CD4-positive, alpha-beta T cell treated with Interleukin-1 beta for 1 hour (primary cell): ENCODE data around the gene EVC2.

Experiments
- DNase-seq, 2 donors: peaks; one replicate each; pipeline ENCODE4 v3.0.0-alpha.2; 2020 to 2022

Gene EVC2

GRCh38 chr4:5708449-5709206, at the start of gene EVC2:
TSS of gene EVC2 (minus strand) at chr4:5708559. CDS start at chr4:5708513, 46 bp downstream.
- peak in 1 of 2 donors; percentile 22 for DNase-seq

- no peak for DNase-seq
Measured at GRCh38 chr4:5757954-5758353, 49.6 kb upstream of the EVC2 start.

- DNase-seq = no peak
Measured at GRCh38 chr4:5757536-5757935, 49.2 kb upstream of the EVC2 start.

DNA sequence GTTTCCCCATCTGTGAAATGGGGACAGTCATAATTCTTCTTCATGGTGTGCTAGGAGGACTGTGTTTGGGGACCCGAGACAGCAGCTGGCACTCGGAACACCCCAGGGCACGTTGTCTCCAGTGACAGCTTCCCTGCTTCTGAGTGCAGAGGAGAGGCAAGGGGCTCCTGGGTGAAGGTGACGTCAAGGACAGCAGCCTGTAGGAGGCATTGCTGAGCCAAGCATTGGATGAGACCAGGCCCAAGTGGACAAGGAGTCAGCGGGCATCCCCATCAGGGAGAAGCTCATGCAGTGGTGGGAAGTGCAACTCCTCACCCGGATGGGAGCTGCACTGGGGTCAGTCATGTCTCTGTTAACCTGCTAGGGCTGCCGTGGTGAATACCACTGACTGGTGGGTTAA, 48.7 kb upstream of the EVC2 start:
- DNase-seq = no peak

- DNase-seq = no peak
Measured at GRCh38 chr4:5756271-5756670, 47.9 kb upstream of the EVC2 start.

DNA sequence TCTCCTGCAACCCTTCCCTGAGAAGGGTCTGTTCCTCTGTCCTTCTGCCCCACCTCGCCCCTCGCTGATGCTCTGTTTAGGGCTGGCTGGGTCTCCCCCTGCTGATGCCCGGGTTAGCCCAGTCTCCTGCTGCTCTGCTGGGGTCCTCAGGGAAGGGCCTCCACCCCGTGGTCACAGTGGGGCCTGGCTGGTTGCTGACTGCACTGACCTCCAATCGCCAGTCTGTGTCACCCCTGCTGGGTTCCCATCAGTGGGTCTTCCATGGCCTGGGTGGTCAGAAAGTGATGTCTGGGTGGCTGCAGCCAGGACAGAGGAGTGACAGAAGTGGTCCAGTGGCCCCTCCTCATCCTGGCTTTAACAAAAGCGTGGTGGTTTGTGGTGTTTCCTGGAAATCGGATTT, 47.3 kb upstream of the EVC2 start:
- no peak for DNase-seq

DNA sequence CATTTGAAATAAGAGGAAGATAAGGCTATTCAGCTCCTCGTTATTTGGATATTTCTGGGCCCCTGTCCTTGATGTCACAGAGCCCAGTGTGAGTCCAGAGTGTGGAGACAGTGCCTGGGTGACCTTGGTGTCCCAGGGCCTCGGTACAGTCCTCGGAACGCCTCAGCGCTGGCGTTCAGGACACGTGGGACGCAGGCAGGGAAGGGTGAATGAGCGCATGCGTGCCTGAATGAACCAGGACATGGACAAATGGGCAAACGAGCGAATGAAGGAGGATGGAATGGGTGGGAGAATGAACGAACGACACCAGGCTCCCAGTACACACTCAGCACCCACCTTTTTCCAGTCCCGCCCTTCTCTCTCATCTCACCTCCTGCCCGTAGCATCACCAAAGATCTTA, 46.8 kb upstream of the EVC2 start:
- DNase-seq = no peak

DNA sequence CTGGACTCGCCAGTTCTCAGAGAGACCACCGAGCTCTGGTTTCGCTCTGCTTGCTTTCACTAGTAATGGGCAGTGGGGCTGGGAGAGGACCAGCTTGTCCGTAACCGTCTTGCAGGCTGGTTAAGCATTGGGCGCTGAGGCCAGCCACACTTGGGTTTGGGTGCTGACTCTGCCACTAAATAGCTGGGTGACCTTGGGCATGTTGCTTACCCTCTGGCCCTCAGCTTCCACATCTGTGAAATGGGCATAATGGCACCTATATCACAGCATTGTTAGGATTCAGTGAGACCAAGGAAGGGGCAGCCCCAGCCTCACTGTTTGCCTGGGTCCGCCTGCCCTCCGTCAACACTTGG, 46.1 kb upstream of the EVC2 start:
- DNase-seq = no peak

GRCh38 chr4:5753766-5754528, 45.6 kb upstream of the EVC2 start:
- no peak for DNase-seq

GRCh38 chr4:5753366-5753765, 45.0 kb upstream of the EVC2 start:
- DNase-seq = no peak

DNA sequence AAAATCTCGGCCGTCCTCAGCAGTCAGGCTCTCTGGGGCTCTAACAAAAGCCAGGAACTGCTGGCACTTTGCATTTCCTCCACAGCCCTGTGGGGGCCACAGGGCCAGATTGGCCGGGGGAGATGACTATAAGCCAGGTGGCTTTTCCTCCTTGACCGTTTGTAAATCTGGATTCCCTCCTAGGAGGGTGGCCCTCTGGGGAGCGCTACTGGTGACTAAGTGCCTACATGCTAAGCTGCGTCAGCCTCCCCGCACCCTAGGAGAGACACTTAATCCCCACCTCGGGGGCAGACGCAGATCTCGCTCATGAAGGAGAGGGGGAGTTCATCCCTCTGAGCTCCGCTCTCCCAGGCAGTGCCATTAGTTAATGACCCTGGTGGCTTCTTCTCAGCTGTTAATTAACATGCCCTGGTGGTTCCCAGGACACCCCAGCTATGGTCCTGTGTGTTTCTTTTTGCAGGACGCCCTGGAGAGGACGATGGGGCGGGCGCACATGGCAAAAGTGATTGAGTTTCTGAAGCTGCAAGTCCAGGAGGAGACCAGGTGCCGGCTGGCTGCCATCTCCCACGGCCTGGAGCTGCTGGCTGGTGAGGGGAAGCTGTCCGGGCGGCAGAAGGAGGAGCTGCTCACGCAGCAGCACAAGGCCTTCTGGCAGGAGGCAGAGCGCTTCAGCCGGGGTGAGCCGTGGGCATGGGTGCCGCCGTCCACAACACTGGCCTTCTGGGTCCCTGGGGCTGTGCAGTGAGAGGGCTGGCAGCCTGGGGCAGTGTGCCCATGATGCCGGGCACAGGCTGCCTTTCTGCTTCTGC, 44.2 kb upstream of the EVC2 start:
- DNase-seq = no peak

- no peak for DNase-seq
Measured at GRCh38 chr4:5751666-5752375, 43.5 kb upstream of the EVC2 start.

GRCh38 chr4:5750946-5751665, 42.7 kb upstream of the EVC2 start:
- DNase-seq = no peak

GRCh38 chr4:5750052-5750945, 41.9 kb upstream of the EVC2 start:
- DNase-seq = no peak

DNA sequence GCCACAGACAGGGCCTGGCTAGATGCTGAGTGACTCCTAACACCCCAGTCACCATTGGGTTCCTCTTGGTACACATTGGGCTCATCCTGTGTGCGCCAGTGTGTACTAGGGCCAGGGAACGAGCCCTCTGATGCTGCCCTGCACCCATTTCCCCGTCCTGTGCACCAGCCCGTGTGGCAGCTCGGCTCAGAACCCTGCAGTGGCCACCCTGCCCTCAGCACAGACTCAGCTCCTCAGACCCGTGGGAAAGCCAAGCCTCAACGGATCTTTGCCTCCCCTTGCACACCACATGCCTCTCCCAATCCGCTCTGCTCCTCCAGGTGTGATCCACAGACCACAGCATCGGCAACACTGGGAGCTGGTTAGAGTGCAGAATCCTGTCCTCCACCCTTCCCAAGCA, 41.2 kb upstream of the EVC2 start:
- DNase-seq = no peak

DNA sequence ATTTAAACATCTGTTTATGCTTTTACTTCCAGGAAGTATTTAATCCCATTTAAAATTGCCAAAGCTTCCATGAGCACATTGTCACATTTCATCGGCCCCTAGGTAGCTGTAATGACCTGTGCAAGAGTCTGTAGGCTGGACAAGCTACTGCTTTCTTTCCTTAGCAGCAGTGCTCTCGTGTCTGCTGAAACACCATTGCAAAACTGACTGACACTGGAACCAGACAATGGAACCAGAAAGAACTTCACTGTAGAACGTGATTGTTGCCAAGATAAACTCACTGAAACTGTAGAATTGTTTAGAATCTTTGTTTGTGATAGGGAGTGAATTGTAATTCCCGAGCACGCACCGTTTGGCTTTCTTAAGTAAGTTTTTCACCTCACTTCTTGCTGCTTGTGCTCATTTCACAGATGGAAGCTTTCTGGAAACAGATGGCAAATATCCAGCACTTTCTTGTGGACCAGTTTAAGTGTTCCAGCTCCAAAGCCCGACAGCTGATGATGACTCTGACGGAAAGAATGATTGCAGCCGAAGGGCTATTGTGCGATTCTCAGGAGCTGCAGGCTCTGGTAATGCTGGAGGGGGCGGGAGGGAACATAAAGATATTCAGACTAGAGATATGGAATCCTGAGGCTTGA, 39.5 kb upstream of the EVC2 start:
- DNase-seq = no peak

GRCh38 chr4:5746829-5747737, 38.7 kb upstream of the EVC2 start:
- no peak for DNase-seq

DNA sequence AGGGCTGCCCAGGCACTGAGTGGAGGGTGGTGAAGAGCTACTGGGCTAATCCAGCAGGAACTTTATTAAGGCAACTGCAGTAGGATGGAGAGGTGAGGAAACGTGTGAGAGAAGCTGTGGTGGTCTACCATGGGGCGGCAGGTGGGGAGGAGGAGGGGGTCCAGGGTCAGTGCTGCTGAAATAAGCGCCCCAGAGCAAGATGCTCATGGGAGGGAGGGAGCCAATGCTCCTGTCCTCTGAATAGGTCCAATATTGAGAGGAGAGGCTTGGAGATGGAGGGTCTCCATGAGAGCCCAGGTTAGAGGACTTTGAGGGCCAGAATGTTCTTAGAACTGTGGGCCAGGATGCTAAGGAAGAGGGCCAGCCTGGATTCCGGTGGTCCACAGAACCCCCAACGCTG, 37.9 kb upstream of the EVC2 start:
- no peak for DNase-seq

GRCh38 chr4:5742968-5743367, 34.6 kb upstream of the EVC2 start:
- no peak for DNase-seq

DNA sequence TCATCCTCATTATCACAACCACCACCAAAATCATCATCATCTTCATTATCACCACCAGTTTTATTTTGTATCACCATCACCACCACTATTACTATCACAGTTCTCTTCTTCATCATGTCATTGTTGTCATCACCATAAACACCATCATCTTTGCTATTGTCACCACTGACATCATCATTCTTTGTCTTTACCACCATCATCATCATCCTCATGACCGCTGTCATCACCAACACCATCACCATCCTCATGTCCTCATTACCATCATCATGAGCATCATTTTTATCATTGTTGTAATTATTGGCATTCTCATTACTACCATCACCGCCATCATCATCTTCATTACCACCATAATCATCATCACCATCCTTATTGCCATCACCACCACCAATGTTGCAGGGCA, 34.0 kb upstream of the EVC2 start:
- DNase-seq = no peak
